IPS-15b (cell line): ENCODE measurements around the gene SOBP.

Source experiments
- H3K27me3 ChIP-seq: one replicate; pipeline ENCODE4 v1.6.1; 2013; ENCODE audit warnings: low read length; ENCODE audit not compliant: control insufficient read depth, insufficient read depth
- H3K36me3 ChIP-seq: one replicate; pipeline ENCODE4 v1.6.1; 2013; ENCODE audit warnings: low read length; ENCODE audit not compliant: control insufficient read depth, insufficient read depth
- H3K4me1 ChIP-seq: one replicate; pipeline ENCODE4 v1.6.1; 2013; ENCODE audit warnings: mild to moderate bottlenecking, low read length; ENCODE audit not compliant: control insufficient read depth, insufficient read depth
- H3K4me3 ChIP-seq: one replicate; pipeline ENCODE4 v1.5.1; 2013; ENCODE audit warnings: low read depth, low read length
- H3K9ac ChIP-seq: one replicate; pipeline ENCODE4 v1.6.1; 2013; ENCODE audit warnings: low read depth, mild to moderate bottlenecking, low read length
- H3K9me3 ChIP-seq: one replicate; pipeline ENCODE4 v1.6.1; 2013; ENCODE audit warnings: mild to moderate bottlenecking, low read length; ENCODE audit not compliant: control insufficient read depth, insufficient read depth

Gene SOBP

GRCh38 chr6:107627969-107628368 is 138.1 kb downstream of the SOBP start:
- Histone ChIP-seq H3K4me3 (no peak overlapping the region), H3K9ac (no peak overlapping the region), H3K36me3 (no peaks in the 10 kb centered on the region), H3K4me1 (peaks cover 2% of the 10 kb centered on the region), H3K9me3 (no peaks in the 10 kb centered on the region), H3K27me3 (peaks cover 6% of the 10 kb centered on the region)

- H3K4me1 ChIP-seq, result peaks cover 2% of the 10 kb centered on the region
Measured at GRCh38 chr6:107628878-107629277, 139.0 kb downstream of the SOBP start.

GRCh38 chr6:107629548-107630129 is 139.7 kb downstream of the SOBP start:
- Histone ChIP-seq H3K9ac (no peak overlapping the region), H3K27me3 (peaks cover 15% of the 10 kb centered on the region), H3K9me3 (no peaks in the 10 kb centered on the region), H3K4me1 (peaks cover 2% of the 10 kb centered on the region), H3K4me3 (no peak overlapping the region), H3K36me3 (no peaks in the 10 kb centered on the region)

More at GRCh38 chr6:107628878-107629277, 139.0 kb downstream of the SOBP start:
- Histone ChIP-seq H3K9ac (no peak overlapping the region), H3K27me3 (peaks cover 15% of the 10 kb centered on the region), H3K36me3 (no peaks in the 10 kb centered on the region), H3K4me3 (no peak overlapping the region), H3K9me3 (no peaks in the 10 kb centered on the region)

- Histone ChIP-seq H3K4me1 (peaks cover 2% of the 10 kb centered on the region), H3K9ac (no peak overlapping the region), H3K36me3 (no peaks in the 10 kb centered on the region)
Measured at GRCh38 chr6:107630348-107630977, 140.5 kb downstream of the SOBP start.

GRCh38 chr6:107632381-107633136 is 142.6 kb downstream of the SOBP start:
- Histone ChIP-seq H3K4me3 (no peak overlapping the region), H3K4me1 (peaks cover 2% of the 10 kb centered on the region), H3K27me3 (peaks cover 23% of the 10 kb centered on the region), H3K9ac (no peak overlapping the region), H3K36me3 (no peaks in the 10 kb centered on the region), H3K9me3 (no peaks in the 10 kb centered on the region)

More at GRCh38 chr6:107630348-107630977, 140.5 kb downstream of the SOBP start:
- Histone ChIP-seq H3K4me3 (no peak overlapping the region), H3K9me3 (no peaks in the 10 kb centered on the region), H3K27me3 (peaks cover 20% of the 10 kb centered on the region)

- no peaks in the 10 kb centered on the region for H3K36me3 ChIP-seq
- H3K27me3 ChIP-seq, result peaks cover 23% of the 10 kb centered on the region
- no peaks in the 10 kb centered on the region for H3K4me1 ChIP-seq
- H3K4me3 ChIP-seq, result no peak overlapping the region
- H3K9ac ChIP-seq, result no peak overlapping the region
- H3K9me3 ChIP-seq, result no peaks in the 10 kb centered on the region
Measured at GRCh38 chr6:107633680-107634323, 143.9 kb downstream of the SOBP start.

- Histone ChIP-seq H3K9ac (no peak overlapping the region), H3K36me3 (no peaks in the 10 kb centered on the region), H3K4me3 (peak overlapping the region; percentile 39), H3K27me3 (peaks cover 23% of the 10 kb centered on the region), H3K9me3 (no peaks in the 10 kb centered on the region), H3K4me1 (no peaks in the 10 kb centered on the region)
Measured at GRCh38 chr6:107634324-107635056, 144.6 kb downstream of the SOBP start.

- Histone ChIP-seq H3K27me3 (peaks cover 23% of the 10 kb centered on the region), H3K4me3 (peak overlapping the region; percentile 16), H3K9ac (no peak overlapping the region), H3K4me1 (no peaks in the 10 kb centered on the region), H3K9me3 (no peaks in the 10 kb centered on the region), H3K36me3 (no peaks in the 10 kb centered on the region)
Measured at GRCh38 chr6:107635057-107635515, 145.2 kb downstream of the SOBP start.

- peaks cover 23% of the 10 kb centered on the region for H3K27me3 ChIP-seq
- no peaks in the 10 kb centered on the region for H3K9me3 ChIP-seq
- no peak overlapping the region for H3K9ac ChIP-seq
- no peaks in the 10 kb centered on the region for H3K36me3 ChIP-seq
- H3K4me1 ChIP-seq, result no peaks in the 10 kb centered on the region
- H3K4me3 ChIP-seq, result no peak overlapping the region
Measured at GRCh38 chr6:107636486-107636885, 146.6 kb downstream of the SOBP start.

- no peaks in the 10 kb centered on the region for H3K9me3 ChIP-seq
- H3K4me3 ChIP-seq, result no peak overlapping the region
- H3K36me3 ChIP-seq, result no peaks in the 10 kb centered on the region
- H3K27me3 ChIP-seq, result peaks cover 19% of the 10 kb centered on the region
- no peak overlapping the region for H3K9ac ChIP-seq
- H3K4me1 ChIP-seq, result no peaks in the 10 kb centered on the region
Measured at GRCh38 chr6:107637316-107638315, 147.7 kb downstream of the SOBP start.
